Measurements from ENCODE around the gene SPAG16.
"Not testable (repeated sequence)": the region's sequence is repeated elsewhere in the genome, so short reads cannot be mapped to it uniquely, and the experiment has no call there.

Gene SPAG16

DNA sequence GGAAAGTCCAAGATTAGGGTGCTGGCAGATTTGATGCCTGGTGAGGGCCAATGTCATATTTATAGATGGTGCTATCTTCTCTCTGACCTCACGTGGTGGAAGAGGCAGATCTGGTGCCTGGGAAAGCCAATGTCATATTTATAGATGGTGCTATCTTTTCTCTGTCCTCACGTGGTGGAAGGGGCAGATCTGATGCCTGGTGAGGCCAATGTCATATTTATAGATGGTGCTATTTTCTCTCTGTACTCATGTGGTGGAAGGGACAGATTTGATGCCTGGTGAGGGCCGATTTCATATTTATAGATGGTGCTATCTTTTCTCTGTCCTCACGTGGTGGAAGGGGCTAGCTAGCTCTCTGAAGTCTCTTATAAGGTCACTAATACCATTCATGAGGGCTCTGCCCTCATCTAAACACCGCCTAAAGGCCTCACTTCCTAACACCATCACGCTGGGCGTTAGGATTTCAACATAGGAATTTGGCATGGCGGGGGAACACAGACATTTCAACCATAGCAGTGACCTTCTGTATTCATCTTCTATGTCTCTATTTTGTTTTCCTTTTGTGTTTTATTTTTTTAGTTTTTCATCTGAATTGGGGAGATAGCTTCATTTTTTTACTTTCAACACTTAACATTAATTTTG is 278.4 kb downstream of the SPAG16 start:
- DNase-seq: no peak

DNA sequence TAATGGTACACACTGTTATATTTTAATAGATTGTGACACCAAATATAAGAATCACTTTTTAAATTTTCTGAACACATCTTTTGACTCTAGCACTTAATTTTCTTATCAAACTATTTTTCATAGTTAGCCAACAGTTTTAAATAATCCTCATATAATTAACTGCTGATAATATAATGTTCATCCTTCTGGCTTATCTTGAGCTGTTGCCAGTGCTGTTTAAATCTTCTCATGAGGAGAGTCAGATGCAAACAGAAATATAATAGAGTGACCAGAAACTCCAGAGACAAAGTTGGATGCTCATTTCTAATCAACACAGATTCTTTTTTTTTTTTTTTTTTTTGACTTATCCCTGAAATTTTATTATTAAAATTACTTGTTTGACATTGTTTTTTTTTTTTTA is 282.6 kb downstream of the SPAG16 start:
- DNase-seq: no peak

DNA sequence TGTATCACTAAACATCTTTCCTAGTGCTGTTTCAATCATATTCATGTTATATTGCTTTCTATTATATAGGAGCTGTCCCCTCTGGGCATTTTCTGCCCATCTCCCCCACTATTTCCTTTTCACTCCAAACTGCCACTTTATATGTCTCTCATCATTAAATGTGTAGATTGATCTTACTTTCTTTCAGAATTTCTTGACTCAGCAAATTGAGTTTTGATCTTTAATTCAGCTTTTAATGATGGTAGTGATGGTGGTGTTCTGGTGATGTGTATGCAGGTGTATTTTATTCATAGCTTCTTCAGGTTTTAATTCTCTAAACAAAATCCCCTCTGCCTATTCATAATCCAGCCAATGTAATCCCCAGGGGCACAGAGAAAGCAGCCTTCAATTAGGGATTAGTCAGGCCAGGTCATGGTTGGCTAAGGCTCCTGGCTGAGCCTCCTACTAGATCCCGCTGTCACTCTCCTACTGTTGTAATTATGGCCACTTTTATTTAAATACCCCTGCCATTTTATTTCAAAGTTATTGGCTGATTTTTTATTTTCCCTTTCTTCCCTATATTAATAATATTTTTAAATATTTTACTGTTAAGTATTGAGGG is 325.4 kb downstream of the SPAG16 start:
- no peak for DNase-seq

- no peak for DNase-seq
These were observed 342.9 kb downstream of the SPAG16 start for GRCh38 chr2:213627054-213627710.

- DNase-seq: no peak
These were observed 343.7 kb downstream of the SPAG16 start for GRCh38 chr2:213627835-213628460.

DNA sequence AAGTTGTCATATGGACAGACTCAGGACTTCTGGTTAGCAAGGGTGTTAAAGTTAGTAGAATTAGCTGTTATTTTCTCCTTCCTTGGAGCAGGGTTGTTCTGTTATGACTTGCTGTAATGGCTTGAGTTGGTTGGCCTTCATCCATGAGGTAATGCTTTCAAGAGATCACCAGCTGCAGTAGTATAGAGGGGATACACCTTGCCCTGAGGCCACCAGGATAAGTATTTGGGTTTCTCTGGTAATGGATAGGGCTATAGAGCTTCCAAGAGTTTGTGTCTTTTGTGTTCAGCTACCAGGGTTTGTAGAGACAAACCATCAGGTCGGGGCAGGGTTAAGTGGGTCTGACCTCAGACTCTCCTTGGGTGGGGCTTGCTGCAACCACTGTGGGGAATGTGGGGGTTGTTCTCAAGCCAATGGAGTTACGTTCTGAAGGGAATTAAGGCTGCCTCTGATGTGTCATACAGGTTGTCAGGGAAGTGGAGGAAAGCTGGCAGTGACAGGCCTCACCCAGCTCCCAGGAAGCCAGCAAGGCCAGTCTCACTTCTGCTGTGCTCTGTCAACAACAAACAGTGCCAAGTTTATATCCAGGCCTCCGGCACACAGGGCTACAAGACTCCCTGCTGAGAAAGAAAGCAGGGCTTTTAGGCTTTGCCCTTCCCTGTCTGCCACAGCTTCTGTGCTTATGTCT is 356.6 kb downstream of the SPAG16 start:
- no peak for DNase-seq

DNA sequence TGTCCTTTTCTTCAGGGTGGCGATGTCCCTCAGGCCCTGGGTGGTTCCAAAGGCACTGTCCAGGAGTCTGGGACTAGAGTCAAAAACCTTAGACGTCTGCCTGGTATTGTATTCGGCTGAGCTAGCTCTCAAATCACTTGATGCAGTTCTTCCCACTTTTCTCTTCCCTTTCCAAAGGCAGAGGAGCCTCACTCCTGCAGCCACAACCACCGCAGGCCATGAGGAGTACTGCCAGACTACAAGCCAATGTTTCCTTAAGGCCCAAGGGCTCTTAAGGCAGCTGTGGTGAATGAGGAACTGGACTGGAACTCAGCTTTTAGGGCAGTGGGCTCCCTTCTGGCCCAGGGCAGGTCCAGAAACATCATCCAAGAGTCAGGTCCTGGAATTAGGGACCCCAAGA is 360.7 kb downstream of the SPAG16 start:
- no peak for DNase-seq

- no peak for DNase-seq
These were observed 364.9 kb downstream of the SPAG16 start for GRCh38 chr2:213649176-213649575.

- DNase-seq: no peak
These were observed 380.6 kb downstream of the SPAG16 start for GRCh38 chr2:213664817-213665216.

- DNase-seq: no peak
These were observed 385.4 kb downstream of the SPAG16 start for GRCh38 chr2:213669657-213670056.

GRCh38 chr2:213678437-213679218 is 394.4 kb downstream of the SPAG16 start:
- DNase-seq: no peak

- no peak for DNase-seq
These were observed 395.6 kb downstream of the SPAG16 start for GRCh38 chr2:213679894-213680293.

DNA sequence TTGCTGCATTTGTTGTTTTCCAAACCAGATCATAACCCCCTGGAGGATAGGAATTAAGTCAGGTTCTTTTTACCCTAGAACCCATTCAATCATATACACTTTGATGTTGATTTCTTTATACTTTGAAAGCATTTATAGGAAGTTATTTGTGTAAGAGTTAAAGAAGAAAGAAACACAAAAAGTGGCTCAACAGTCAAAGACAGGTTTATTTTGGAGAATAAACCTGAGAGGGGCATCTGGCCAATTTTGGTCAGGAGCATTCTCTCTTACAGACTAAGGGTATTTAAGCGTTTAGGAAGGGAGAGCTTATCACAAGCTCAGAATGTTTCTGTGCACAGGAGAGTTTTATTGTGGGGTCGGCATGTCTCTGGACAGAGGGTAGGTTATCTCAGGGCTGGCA is 398.0 kb downstream of the SPAG16 start:
- no peak for DNase-seq

DNA sequence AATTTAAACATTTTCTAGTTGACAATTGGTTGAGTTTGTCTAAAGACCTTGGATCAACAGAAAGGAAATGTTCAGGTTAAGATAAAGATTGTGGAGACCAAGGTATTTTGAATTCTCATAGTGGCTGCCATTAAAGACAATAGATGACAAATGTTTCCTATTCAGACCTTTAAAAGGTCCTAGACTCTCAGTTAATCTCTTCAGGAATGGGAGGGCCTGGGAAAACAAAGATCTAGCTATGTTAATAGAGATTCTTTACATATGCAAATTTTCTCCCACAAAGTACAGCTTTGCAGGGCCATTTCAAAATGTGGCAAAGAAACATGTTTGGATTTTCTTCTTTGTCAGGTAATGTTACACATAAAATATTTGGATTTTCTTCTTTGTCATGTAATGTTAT is 403.9 kb downstream of the SPAG16 start:
- DNase-seq: no peak

GRCh38 chr2:213688825-213689224 is 404.6 kb downstream of the SPAG16 start:
- not testable (repeated sequence) for DNase-seq

DNA sequence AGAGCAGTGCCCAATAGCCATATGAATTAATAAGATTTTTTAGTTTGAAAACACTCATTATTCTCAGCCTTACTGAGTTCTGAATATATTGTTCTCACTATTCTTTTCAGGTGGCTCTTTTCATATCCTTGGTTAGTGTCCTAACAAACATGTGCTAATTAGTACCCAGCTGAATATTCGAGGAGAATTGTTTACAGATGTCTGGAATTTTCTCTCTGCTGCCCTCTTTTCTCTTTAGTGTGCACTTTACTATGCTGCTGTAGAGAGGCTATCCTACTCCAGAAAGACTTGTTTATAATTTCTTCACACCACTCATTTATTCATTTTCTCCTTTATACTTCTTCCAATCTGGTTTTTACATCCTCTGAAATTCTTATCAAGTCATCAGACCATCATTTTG is 405.3 kb downstream of the SPAG16 start:
- DNase-seq: no peak

DNA sequence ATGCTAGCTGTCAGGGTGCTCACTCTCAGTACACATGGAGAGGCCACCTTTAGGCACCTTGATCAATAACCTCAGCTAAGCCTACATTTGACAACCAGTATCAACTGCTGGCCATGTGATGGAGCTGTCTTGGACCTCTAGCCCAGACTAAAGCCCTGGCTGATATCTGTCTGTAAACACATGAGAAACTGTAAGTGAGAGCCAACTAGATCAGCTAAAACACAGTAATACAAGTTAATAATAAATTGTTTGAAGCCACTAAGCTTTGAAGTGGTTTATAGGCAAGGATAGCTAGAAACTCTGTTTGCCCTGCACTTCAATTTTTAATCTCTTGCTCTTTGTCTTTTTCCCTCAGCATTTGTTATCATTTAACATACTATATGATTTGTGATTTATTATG is 407.1 kb downstream of the SPAG16 start:
- no peak for DNase-seq

- DNase-seq: no peak
These were observed 412.2 kb downstream of the SPAG16 start for GRCh38 chr2:213696442-213696841.

- not testable (repeated sequence) for DNase-seq
These were observed 417.1 kb downstream of the SPAG16 start for GRCh38 chr2:213701365-213701764.

DNA sequence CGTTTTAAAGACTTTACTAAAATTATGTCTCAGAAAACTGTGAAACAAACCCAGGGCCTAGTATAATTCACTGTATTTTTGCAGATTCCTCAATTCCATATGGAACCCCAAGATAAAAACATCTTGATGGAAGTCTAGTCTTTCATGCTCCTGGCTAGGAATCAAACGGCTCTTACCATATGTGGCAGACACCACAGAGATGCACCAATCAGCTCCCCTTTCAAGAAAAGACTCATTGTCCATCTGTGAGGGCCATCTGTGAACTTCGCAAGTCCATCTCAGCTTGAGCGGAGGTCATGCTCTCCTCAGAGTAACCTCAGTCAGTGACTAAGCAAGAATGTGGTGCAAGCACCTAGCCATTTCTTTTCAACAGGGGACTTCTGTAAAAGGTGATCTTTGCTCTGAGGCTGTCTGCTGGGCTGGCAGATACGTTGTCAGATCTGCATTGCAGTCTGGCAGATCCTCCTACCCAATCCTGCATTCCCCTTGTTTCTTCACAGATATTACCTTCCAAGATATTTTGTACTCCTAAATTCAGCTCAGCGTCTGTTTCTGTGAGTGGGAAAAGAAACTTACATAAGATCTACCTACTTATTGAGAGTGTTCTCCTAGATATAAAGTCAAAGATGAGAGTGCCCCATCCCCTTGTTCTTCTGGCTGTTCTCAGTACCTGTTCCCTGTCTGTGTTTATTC is 419.3 kb downstream of the SPAG16 start:
- no peak for DNase-seq

DNA sequence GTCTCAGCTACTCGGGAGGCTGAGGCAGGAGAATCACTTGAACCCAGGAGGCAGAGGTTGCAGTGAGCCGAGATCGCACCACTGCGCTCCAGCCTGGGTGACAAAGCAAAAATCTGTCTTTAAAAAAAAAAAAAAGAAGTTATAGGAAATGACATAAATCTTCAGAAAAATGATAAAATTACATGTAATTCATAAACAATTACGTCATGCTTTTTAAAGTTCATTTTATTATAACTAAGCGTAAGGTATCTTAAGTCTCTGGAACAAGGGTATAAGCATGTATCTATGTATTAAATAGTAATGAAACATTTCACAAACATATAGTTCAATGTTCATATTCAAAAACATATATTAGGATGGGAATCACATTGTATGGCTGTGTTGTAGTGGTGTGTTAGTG is 425.9 kb downstream of the SPAG16 start:
- DNase-seq: no peak

- DNase-seq: not testable (repeated sequence)
These were observed 434.1 kb downstream of the SPAG16 start for GRCh38 chr2:213718411-213718810.
